Breast epithelium (tissue), 3 donors: ENCODE results near the gene KLHL4.

Experiments
- CTCF ChIP-seq, 3 donors: fragments of 450-650 bp; IDR thresholded peaks; one replicate each; pipeline ENCODE4 v1.5.1; 2016 to 2017; ENCODE audit warnings: antibody characterized with exemption in 3 of 3, mild to moderate bottlenecking in 3 of 3, moderate library complexity in 3 of 3
- POLR2A ChIP-seq: fragments of 450-650 bp; IDR thresholded peaks from one replicate; pipeline ENCODE4 v1.6.1; 2016; ENCODE audit warnings: antibody characterized with exemption, mild to moderate bottlenecking, moderate library complexity
- POLR2AphosphoS5 ChIP-seq, 3 donors: sonication (generic); formaldehyde crosslinking; IDR thresholded peaks; one replicate each; pipeline ENCODE4 v1.6.1; 2017; ENCODE audit warnings: antibody characterized with exemption in 3 of 3

GRCh38 chrX:87693204-87693603 is 175.6 kb downstream of the KLHL4 start:
- TF ChIP-seq CTCF (IDR thresholded peaks at IDR 0.05) (no peak), POLR2AphosphoS5 (IDR thresholded peaks at IDR 0.05) (no peak), POLR2A (no peak)
